ENCODE measurements around the gene CEP104. TPM values are rescaled to one million over a fixed set of nuclear protein-coding genes. Genes with fewer than 3 reads are reported as not detected.

The CEP104 gene
- total RNA-seq, 1 donor from 2014 or later: 35.4 TPM

DNA sequence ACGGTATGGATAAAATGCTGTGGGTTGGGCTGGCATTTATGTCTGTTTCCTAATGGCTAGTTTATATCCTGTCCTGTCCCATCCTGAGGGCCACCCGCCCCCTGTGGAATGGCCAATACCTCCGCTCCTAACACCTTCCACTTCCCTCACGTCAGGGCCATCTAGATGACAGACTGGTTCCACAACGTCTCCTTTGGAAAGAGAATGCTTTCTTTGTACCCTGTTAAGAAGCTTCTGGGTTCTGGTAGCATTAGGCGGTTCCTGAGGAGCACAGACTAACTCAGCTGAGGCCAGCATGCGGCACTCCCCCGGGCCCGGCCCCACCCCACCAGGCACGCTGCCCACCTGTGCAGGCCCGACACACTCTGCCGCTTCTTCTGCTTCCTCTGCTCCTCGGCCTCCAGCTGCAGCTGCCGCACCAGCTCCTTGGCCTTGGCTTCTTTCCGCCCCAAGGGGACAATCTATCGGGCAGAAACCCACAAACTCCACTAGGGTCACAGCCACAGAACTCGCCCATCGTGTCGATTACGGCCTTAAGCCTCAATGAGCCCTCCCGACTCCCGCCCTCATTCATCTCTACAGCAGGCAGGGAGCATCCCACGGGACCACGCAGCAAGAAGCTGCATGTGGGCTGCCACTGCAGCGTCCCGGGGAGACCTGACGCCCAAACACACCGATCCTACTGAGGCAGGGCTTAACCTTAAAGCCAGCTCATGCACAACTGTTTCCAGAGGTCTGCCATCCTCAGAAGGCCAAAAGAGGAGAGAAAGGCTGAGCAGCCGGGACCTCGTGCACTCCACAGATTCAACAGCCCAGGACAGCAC lies 73.1 kb downstream of the CEP104 start:
- Mint-ChIP-seq H3K27me3 (ENCODE audit: low read depth) (no peaks in the 10 kb centered on the region), H3K9me3 (no peaks in the 10 kb centered on the region), H3K36me3 (ENCODE audit: low read depth) (peaks cover 56% of the 10 kb centered on the region), H3K4me3 (ENCODE audit: low read depth) (no peak overlapping the region), H3K4me1 (ENCODE audit: low read depth) (peaks cover 10% of the 10 kb centered on the region), H3K27ac (no peak overlapping the region)
- intact Hi-C loops (cut with micrococcal nuclease): no loop called here
- no peak for DNase-seq (ENCODE audit: low spot score)

GRCh38 chr1:3780901-3781300 lies 76.1 kb downstream of the CEP104 start:
- Mint-ChIP-seq H3K4me3 (ENCODE audit: low read depth) (no peak overlapping the region), H3K4me1 (ENCODE audit: low read depth) (no peaks in the 10 kb centered on the region), H3K27me3 (ENCODE audit: low read depth) (no peaks in the 10 kb centered on the region), H3K36me3 (ENCODE audit: low read depth) (peaks cover 49% of the 10 kb centered on the region), H3K9me3 (no peaks in the 10 kb centered on the region), H3K27ac (no peak overlapping the region)
- DNase-seq (ENCODE audit: low spot score): no peak
- intact Hi-C loops (cut with micrococcal nuclease): no loop called here

GRCh38 chr1:3779912-3780416 lies 77.0 kb downstream of the CEP104 start:
- intact Hi-C loops (cut with micrococcal nuclease): loop anchor here (10.0 kb wide), 1 partner anchor 125 kb away; the partner anchor contains the start of gene C1orf174
- peaks cover 43% of the 10 kb centered on the region for H3K36me3 Mint-ChIP-seq (ENCODE audit: low read depth)
- no peaks in the 10 kb centered on the region for H3K27me3 Mint-ChIP-seq (ENCODE audit: low read depth)

DNA sequence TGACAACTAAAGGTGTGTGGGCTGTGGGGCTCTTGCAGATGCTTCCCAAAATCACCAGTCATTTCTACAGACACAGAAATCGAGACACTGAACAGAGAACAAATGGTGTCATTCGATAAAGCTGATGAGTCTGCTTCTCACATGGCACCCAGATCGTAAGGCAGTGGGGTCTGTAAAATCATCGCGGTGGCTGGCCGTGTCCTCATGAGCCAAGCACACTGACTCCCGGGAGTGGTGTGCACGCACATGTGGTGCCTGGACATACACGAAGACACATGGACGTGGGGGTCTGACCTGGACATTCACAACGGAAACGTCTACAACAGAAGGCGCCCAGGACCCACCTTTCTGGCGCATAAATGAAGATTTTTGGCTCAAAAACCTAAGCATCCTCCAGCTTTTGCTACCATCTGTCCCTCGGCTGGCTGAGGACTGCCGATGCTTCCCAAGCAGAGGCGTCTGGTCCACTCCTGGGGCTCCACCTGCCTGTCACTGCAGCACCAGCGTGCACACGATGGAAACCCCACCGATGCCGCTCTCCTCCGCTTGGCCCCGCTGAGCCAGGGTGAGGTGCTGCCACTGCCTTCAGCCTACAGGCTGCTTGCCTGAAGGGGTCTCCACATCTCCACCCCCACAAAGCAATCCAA lies 77.6 kb downstream of the CEP104 start:
- H3K4me1 Mint-ChIP-seq (ENCODE audit: low read depth): peaks cover 2% of the 10 kb centered on the region
- no peak overlapping the region for H3K27ac Mint-ChIP-seq

More at GRCh38 chr1:3779912-3780416, 77.0 kb downstream of the CEP104 start:
- no peak overlapping the region for H3K4me3 Mint-ChIP-seq (ENCODE audit: low read depth)
- peaks cover 2% of the 10 kb centered on the region for H3K4me1 Mint-ChIP-seq (ENCODE audit: low read depth)
- no peaks in the 10 kb centered on the region for H3K9me3 Mint-ChIP-seq
- H3K27ac Mint-ChIP-seq: no peak overlapping the region
- no peak for DNase-seq (ENCODE audit: low spot score)

DNA sequence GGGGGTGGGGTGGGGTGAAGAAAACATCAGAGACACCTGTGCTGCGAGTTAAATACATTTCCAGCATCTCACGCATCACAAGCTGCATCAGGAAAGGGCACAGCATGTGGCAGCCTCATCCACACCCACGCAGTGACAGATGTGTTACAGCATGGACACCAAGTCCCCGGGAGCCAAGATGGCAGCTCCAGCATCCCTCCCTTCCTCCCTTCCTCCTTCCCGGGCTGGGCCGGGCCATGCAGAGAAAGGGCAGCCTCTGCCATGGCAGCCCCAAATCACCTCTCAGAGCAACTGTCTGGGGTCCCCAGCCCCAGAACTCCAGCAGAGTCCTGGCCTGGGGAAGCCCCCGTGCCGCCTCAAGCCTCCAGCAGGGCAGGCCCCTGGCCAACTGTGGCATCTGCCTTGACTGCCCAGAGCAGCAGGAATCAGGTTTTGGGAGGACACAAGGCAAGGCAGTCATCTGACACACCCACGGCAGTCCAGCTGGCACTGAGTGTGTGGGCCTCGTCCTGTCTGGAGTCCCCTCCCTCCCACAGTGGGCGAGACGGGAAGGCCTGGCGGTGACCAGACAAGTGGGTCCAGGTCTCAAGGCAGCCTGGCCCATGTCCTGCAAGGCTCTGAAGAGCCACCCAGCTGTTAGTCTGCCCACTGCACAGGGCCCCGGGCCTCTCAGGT lies 78.3 kb downstream of the CEP104 start:
- Mint-ChIP-seq H3K4me3 (ENCODE audit: low read depth) (no peak overlapping the region), H3K27ac (no peak overlapping the region), H3K9me3 (no peaks in the 10 kb centered on the region), H3K36me3 (ENCODE audit: low read depth) (peaks cover 33% of the 10 kb centered on the region), H3K27me3 (ENCODE audit: low read depth) (no peaks in the 10 kb centered on the region), H3K4me1 (ENCODE audit: low read depth) (peaks cover 2% of the 10 kb centered on the region)
- intact Hi-C loops (cut with micrococcal nuclease): loop anchor here (10.0 kb wide), 1 partner anchor 126 kb away; the partner anchor contains the start of gene C1orf174
- no peak for DNase-seq (ENCODE audit: low spot score)

More for the DNA sequence above, 77.6 kb downstream of the CEP104 start:
- intact Hi-C loops (cut with micrococcal nuclease): loop anchor here (10.0 kb wide), 1 partner anchor 125 kb away; the partner anchor contains the start of gene C1orf174
- Mint-ChIP-seq H3K9me3 (no peaks in the 10 kb centered on the region), H3K27me3 (ENCODE audit: low read depth) (no peaks in the 10 kb centered on the region), H3K36me3 (ENCODE audit: low read depth) (peaks cover 40% of the 10 kb centered on the region), H3K4me3 (ENCODE audit: low read depth) (no peak overlapping the region)
- DNase-seq (ENCODE audit: low spot score): no peak

GRCh38 chr1:3777647-3778589 lies 79.1 kb downstream of the CEP104 start:
- no peaks in the 10 kb centered on the region for H3K9me3 Mint-ChIP-seq
- intact Hi-C loops (cut with micrococcal nuclease): loop anchor here (10.0 kb wide), 1 partner anchor 127 kb away; the partner anchor contains the start of gene C1orf174
- no peak overlapping the region for H3K4me3 Mint-ChIP-seq (ENCODE audit: low read depth)
- peaks cover 31% of the 10 kb centered on the region for H3K36me3 Mint-ChIP-seq (ENCODE audit: low read depth)
- no peaks in the 10 kb centered on the region for H3K27me3 Mint-ChIP-seq (ENCODE audit: low read depth)
- DNase-seq (ENCODE audit: low spot score): no peak
- H3K27ac Mint-ChIP-seq: no peak overlapping the region
- H3K4me1 Mint-ChIP-seq (ENCODE audit: low read depth): peaks cover 2% of the 10 kb centered on the region

- intact Hi-C loops (cut with micrococcal nuclease): loop anchor here (10.0 kb wide), 1 partner anchor 128 kb away; the partner anchor contains the start of gene C1orf174
- no peak for DNase-seq (ENCODE audit: low spot score)
- H3K36me3 Mint-ChIP-seq (ENCODE audit: low read depth): peaks cover 24% of the 10 kb centered on the region
- no peak overlapping the region for H3K27ac Mint-ChIP-seq
- H3K9me3 Mint-ChIP-seq: no peaks in the 10 kb centered on the region
- H3K27me3 Mint-ChIP-seq (ENCODE audit: low read depth): no peaks in the 10 kb centered on the region
- no peak overlapping the region for H3K4me3 Mint-ChIP-seq (ENCODE audit: low read depth)
- peaks cover 2% of the 10 kb centered on the region for H3K4me1 Mint-ChIP-seq (ENCODE audit: low read depth)
Measured at GRCh38 chr1:3777078-3777547, 79.9 kb downstream of the CEP104 start.

- H3K4me3 Mint-ChIP-seq (ENCODE audit: low read depth): no peak overlapping the region
- H3K27me3 Mint-ChIP-seq (ENCODE audit: low read depth): no peaks in the 10 kb centered on the region
- no peak for DNase-seq (ENCODE audit: low spot score)
- intact Hi-C loops (cut with micrococcal nuclease): loop anchor here (1.0 to 10.0 kb wide), 2 partner anchors 25 to 128 kb away; partner anchors contain the start of gene C1orf174
- peaks cover 17% of the 10 kb centered on the region for H3K36me3 Mint-ChIP-seq (ENCODE audit: low read depth)
- no peaks in the 10 kb centered on the region for H3K9me3 Mint-ChIP-seq
- peaks cover 2% of the 10 kb centered on the region for H3K4me1 Mint-ChIP-seq (ENCODE audit: low read depth)
- H3K27ac Mint-ChIP-seq: no peak overlapping the region
Measured at GRCh38 chr1:3776231-3776961, 80.6 kb downstream of the CEP104 start.

- no peak overlapping the region for H3K4me3 Mint-ChIP-seq (ENCODE audit: low read depth)
- peaks cover 14% of the 10 kb centered on the region for H3K36me3 Mint-ChIP-seq (ENCODE audit: low read depth)
- no peak overlapping the region for H3K27ac Mint-ChIP-seq
- H3K27me3 Mint-ChIP-seq (ENCODE audit: low read depth): no peaks in the 10 kb centered on the region
- intact Hi-C loops (cut with micrococcal nuclease): loop anchor here (1.0 to 10.0 kb wide), 2 partner anchors 26 to 129 kb away; partner anchors contain the start of gene C1orf174
- H3K9me3 Mint-ChIP-seq: no peaks in the 10 kb centered on the region
- peak; percentile 33 for DNase-seq (ENCODE audit: low spot score)
- H3K4me1 Mint-ChIP-seq (ENCODE audit: low read depth): peaks cover 3% of the 10 kb centered on the region
Measured at GRCh38 chr1:3775490-3776230, 81.4 kb downstream of the CEP104 start.

- intact Hi-C loops (cut with micrococcal nuclease): loop anchor here (10.0 kb wide), 1 partner anchor 130 kb away; the partner anchor contains the start of gene C1orf174
- Mint-ChIP-seq H3K4me3 (ENCODE audit: low read depth) (no peak overlapping the region), H3K27me3 (ENCODE audit: low read depth) (no peaks in the 10 kb centered on the region), H3K9me3 (no peaks in the 10 kb centered on the region), H3K4me1 (ENCODE audit: low read depth) (peaks cover 5% of the 10 kb centered on the region), H3K27ac (no peak overlapping the region), H3K36me3 (ENCODE audit: low read depth) (peaks cover 8% of the 10 kb centered on the region)
- DNase-seq (ENCODE audit: low spot score): no peak
Measured at GRCh38 chr1:3774946-3775489, 82.0 kb downstream of the CEP104 start.

Data from activated T-helper 2 cell treated with anti-CD3 and anti-CD28 coated beads, Interferon-gamma antibody, Interleukin-2, Interleukin-4, amounts not matched to agents 10 μg/mL and 5 μg/mL and 100 μg/mL, durations not matched to agents 14 hours and 24 hours and 36 hours (primary cell).